Muscle of leg (tissue), 11 donors: Measurements from ENCODE around the gene SMC1B. TPM values are rescaled to one million over a fixed set of nuclear protein-coding genes. Genes with fewer than 3 reads are reported as not detected.

Experiments used
- DNase-seq: peaks from one replicate; pipeline ENCODE4 v3.0.0; 2013
- H3K27ac ChIP-seq: one replicate; pipeline ENCODE4 v1.5.1; 2013; ENCODE audit warnings: mild to moderate bottlenecking, low read length, control low read depth
- H3K27me3 ChIP-seq: one replicate; pipeline ENCODE4 v1.6.1; 2013; ENCODE audit warnings: low read length; ENCODE audit not compliant: control insufficient read depth, insufficient read depth
- H3K36me3 ChIP-seq: one replicate; pipeline ENCODE4 v1.6.1; 2013; ENCODE audit warnings: low read length; ENCODE audit not compliant: control insufficient read depth, insufficient read depth
- H3K4me1 ChIP-seq: one replicate; pipeline ENCODE4 v1.6.1; 2013; ENCODE audit warnings: low read length; ENCODE audit not compliant: control insufficient read depth, insufficient read depth
- H3K4me3 ChIP-seq: one replicate; pipeline ENCODE4 v1.5.1; 2013; ENCODE audit warnings: low read length, control low read depth
- H3K9me3 ChIP-seq: replicated peaks from 2 replicates; pipeline ENCODE4 v1.6.1; 2013; ENCODE audit warnings: low read depth, low read length; ENCODE audit not compliant: control insufficient read depth
- WGBS: methylation state at CpG from one replicate; pipeline ENCODE4 v1.1.5; 2013; ENCODE audit warnings: missing lambda C conversion rate; ENCODE audit not compliant: insufficient coverage; 5-methylcytosine and 5-hydroxymethylcytosine counted together
- polyA plus RNA-seq, 8 donors: library from polyadenylated mRNA; unstranded; fragments of 120-200 nt; gene quantifications; one replicate each; pipeline versions ENCODE4 v1.2.1 to v1.2.3, GENCODE V29; 2013; ENCODE audit warnings: inconsistent platforms in 1 of 8, low replicate concordance in 1 of 8; ENCODE audit not compliant: insufficient read length in 8 of 8, insufficient read depth in 1 of 8
- total RNA-seq: library from RNA; stranded (reverse); fragments of 120-200 nt; gene quantifications from one replicate; pipeline ENCODE4 v1.2.4, GENCODE V29; 2013

Gene SMC1B
- total and polyA plus RNA-seq, 9 donors, result 0.04 to 0.16 (median 0.08) TPM; not detected in 1

DNA sequence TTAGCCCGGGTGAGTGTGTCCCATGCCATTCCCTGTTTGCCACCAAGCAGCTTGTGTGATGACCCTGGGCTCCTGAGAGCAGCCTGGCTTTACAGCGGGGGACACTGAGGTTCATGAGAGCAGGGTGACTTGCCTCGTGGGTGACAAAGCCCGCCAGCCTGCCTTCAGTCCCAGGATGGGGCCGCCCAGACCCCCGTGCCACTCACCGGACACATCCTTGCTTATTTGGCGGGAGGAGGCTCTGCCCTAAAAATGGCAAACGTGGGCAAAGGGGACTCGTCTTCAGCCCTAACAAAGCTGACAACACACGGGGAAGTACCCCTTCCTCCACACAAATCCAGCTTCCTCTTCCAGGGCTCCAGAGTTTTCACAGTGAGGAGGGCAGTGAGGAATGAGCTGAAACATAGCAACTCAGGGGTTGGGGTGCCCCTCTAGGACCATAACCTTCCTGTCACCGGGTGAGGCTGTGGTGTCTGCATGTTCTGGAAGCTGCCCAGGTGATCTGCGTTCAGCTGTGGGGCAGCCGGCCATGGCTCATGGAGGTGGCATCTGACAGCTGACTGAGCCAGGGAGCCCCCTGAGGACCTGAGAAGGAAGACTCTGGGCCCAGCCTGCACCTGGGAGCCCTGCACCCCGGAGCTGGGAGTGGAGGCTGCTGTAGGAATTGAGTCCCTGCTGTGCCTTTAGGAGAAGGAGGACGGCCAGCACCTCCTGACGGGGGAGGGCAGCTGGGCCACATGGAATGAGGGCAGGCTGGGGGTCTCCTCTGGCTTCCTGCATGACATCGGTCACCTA lies 16.8 kb upstream of the SMC1B start:
- H3K4me3 ChIP-seq, result no peak overlapping the region
- peaks cover 1% of the 10 kb centered on the region for H3K4me1 ChIP-seq
- H3K27me3 ChIP-seq, result peaks cover 2% of the 10 kb centered on the region
- DNase-seq, result no peak
- no peaks in the 10 kb centered on the region for H3K36me3 ChIP-seq
- H3K27ac ChIP-seq, result no peak overlapping the region
- WGBS, result 74% methylated on average over 13 of the region's 18 CpGs
- peaks cover 4% of the 10 kb centered on the region for H3K9me3 ChIP-seq

DNA sequence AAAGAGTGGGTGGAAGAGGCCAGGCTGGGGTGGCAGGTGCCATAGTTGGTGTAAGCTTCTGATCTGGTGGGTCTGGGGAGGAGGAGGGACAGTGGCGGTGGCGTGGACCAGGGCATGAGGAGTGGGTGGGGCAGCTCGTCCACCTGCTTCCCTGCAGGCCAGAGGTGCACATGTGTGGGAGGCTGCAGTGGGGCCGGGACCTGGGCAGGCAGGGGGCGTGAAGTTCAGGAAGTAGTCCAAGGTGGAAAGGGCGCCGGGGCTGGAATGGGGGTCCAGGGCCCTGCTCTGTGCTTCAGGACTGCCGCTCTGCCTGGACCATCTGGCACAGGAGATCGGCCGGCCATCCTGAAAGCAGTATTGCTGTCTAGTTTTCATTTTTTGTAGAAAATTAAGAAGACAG lies 16.0 kb upstream of the SMC1B start:
- H3K27me3 ChIP-seq, result peaks cover 2% of the 10 kb centered on the region
- H3K9me3 ChIP-seq, result peaks cover 4% of the 10 kb centered on the region
- no peak for DNase-seq
- no peaks in the 10 kb centered on the region for H3K4me1 ChIP-seq
- H3K4me3 ChIP-seq, result no peak overlapping the region
- no peaks in the 10 kb centered on the region for H3K36me3 ChIP-seq
- 75% methylated on average over 8 of the region's 10 CpGs for WGBS
- no peak overlapping the region for H3K27ac ChIP-seq

DNA sequence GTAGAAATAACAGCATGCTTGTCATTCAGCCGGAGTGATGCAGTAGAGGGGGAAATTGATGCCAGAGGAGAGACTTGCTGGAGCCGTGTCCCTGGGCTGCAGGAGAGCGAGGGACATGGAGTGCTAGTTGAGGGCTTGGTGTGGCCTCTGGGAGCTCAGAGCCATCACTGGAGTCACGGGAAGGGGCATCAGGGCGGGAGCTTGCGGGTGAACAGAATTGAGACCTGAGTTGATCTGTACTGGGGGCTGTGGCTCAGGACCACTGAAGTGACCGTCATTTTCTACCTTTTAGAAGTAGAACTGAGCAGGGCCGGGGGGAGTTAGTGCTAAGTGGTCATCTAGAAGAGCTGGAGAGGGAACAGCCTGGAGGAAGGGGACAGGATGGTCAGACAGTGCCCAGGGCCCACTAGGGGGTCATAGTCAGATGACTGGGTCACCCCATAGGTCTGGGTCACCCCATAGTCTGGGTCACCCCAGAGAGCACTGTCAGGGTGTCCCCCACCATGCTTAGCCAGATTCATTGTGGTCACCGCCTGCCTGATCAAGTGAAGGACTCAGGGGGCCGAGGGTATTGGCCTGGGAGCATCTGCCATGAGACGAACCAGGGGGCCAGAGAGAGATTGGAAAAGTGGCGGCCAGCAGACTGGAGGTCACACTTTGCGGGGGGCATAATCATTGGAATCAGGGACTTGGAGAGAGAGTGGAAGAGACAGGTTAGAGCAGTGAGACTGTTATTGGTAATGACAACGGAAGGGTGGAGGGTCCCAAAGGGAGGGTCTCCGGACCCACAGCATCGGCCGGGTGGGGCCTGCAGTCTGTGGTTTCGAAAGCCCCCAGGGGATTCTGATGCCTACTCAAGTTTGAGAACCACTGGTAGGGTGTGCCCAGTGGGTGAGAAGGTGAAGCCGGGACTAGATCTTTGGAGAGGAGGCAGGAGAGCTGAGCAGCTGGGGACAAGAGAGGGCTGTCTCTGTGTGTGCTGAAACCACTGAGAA lies 15.3 kb upstream of the SMC1B start:
- H3K36me3 ChIP-seq, result no peaks in the 10 kb centered on the region
- H3K27me3 ChIP-seq, result peaks cover 2% of the 10 kb centered on the region
- no peak overlapping the region for H3K27ac ChIP-seq
- no peaks in the 10 kb centered on the region for H3K4me1 ChIP-seq
- H3K4me3 ChIP-seq, result no peak overlapping the region
- WGBS, result 78% methylated on average over 19 of the region's 19 CpGs
- H3K9me3 ChIP-seq, result peaks cover 4% of the 10 kb centered on the region
- DNase-seq, result no peak

DNA sequence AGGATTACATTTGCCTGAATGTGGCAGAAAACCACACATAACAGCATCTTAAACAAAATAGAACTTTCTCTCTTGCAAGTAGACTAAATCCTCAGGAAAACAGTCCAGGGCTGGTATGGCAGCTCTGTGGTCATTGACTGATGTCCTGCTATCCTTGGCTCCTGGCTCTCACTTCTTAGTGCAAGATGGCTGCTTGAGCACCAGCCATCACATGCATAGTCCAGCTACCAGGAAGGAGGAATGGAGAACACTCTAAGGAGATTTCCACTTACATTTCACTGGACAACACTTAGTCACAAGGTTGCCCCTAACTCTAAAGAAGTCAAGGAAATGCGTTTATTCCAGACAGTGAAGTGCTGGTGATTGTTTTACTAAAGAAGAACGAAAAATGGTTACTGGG lies 13.7 kb upstream of the SMC1B start:
- H3K27me3 ChIP-seq, result peaks cover 2% of the 10 kb centered on the region
- no peak overlapping the region for H3K4me3 ChIP-seq
- H3K36me3 ChIP-seq, result no peaks in the 10 kb centered on the region
- no peak for DNase-seq
- peaks cover 4% of the 10 kb centered on the region for H3K9me3 ChIP-seq
- no peaks in the 10 kb centered on the region for H3K4me1 ChIP-seq
- no peak overlapping the region for H3K27ac ChIP-seq
- 71% methylated on average over 1 of the region's 2 CpGs for WGBS

DNA sequence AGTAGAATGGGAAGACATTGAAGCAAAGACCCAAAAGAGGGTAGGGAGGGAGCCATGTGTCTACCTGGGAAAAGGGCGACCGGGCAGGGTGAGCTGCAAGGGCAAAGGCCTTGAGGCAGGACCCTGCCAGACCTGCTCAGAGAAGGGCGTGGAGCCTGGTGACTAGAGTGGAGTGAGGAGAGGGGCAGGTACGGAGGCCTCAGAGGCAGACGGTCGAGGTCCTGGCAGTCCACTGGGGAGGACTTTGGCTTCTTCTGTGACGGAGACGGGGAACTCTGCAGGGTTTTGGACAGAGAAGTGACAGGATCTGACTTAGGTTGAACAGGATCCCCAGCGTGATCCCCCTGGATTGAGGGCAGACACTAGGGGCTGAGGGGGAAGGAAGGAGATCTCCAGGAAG lies 13.0 kb upstream of the SMC1B start:
- Histone ChIP-seq H3K4me3 (no peak overlapping the region), H3K36me3 (no peaks in the 10 kb centered on the region), H3K9me3 (peaks cover 4% of the 10 kb centered on the region), H3K4me1 (no peaks in the 10 kb centered on the region), H3K27ac (no peak overlapping the region), H3K27me3 (peaks cover 2% of the 10 kb centered on the region)
- WGBS, result 91% methylated on average over 9 of the region's 9 CpGs
- DNase-seq, result no peak

DNA sequence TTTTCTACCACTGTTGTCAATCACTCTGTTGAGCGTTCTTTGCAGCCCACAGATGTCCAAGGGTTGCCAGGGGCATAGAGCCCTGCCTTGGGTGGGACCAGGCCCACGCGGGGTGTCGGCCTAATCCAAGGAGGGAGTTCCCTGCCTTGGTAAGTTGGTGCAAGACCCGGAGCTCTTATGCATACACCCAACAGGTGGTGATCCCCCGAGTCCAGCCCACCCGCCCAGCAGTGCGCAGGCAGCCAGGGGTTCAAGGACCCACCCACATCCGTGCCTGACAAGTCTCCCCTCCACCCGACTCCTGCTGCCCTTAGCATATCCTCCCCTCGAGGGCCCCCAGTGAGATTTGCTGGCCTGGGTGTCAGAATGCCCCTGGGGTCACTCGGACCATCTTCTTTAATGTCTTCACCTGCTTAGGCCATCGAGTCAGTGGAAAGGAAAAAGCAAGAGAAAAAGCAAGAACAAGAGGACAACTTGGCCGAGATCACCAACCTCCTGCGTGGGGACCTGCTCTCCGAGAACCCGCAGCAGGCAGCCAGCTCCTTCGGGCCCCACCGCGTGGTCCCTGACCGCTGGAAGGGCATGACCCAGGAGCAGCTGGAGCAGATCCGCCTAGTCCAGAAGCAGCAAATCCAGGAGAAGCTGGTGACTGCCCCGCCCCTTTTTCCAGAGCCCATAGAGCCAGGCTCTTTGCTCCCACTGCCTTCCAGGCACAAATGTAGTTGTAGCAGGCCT lies 12.3 kb upstream of the SMC1B start:
- Histone ChIP-seq H3K4me1 (no peaks in the 10 kb centered on the region), H3K9me3 (peaks cover 4% of the 10 kb centered on the region), H3K27me3 (peaks cover 2% of the 10 kb centered on the region), H3K27ac (no peak overlapping the region), H3K36me3 (no peaks in the 10 kb centered on the region), H3K4me3 (no peak overlapping the region)
- DNase-seq, result no peak
- WGBS, result 93% methylated on average over 21 of the region's 23 CpGs

DNA sequence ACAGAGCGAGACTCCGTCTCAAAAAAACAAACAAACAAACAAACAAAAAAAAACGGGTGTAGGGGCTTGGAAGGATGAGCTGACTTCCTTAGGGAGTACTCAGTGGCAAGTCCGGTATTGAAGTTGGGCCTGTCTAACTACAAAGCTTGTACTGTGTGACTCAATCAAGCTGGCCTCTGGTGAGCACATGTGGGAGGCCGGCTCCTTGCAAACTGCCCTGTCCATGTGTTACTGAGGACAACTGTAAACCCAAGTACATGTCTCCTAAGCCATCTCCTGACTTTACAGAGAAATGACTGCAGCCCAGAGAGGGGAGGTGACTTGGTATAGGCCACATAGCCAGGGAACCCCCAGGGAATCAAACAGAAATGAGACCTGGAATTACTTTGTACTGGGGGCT lies 11.7 kb upstream of the SMC1B start:
- H3K9me3 ChIP-seq, result peaks cover 4% of the 10 kb centered on the region
- H3K36me3 ChIP-seq, result no peaks in the 10 kb centered on the region
- H3K27me3 ChIP-seq, result peaks cover 2% of the 10 kb centered on the region
- no peaks in the 10 kb centered on the region for H3K4me1 ChIP-seq
- DNase-seq, result no peak
- H3K27ac ChIP-seq, result no peak overlapping the region
- H3K4me3 ChIP-seq, result no peak overlapping the region
- WGBS, result 63% methylated on average over 1 of the region's 5 CpGs

DNA sequence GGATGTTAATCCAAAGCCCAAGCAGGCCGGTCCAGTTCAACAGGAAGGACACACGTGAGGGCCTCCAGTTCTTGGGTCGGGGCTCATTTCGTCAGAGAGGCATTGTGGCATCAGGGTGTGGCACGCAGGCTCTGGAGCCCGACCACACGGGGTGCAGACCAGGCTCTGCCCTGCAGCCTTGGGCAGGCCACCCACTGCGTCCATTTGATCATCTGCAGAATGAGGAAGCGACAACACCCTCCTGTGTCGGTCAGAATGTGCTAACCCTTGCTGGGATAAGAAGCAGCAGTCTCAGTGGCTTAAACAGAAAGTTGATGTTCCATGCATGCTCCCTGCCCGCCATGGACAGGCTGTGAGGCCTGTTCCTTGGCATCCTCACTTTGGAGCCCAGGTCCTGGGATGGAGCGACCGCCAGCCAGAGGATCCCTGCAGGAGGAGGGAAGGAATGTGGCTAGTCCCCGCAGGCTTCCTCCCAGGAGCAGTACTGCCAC lies 10.9 kb upstream of the SMC1B start:
- no peak overlapping the region for H3K4me3 ChIP-seq
- no peak for DNase-seq
- H3K9me3 ChIP-seq, result peaks cover 4% of the 10 kb centered on the region
- no peaks in the 10 kb centered on the region for H3K4me1 ChIP-seq
- no peaks in the 10 kb centered on the region for H3K36me3 ChIP-seq
- H3K27me3 ChIP-seq, result peaks cover 2% of the 10 kb centered on the region
- 70% methylated on average over 10 of the region's 14 CpGs for WGBS
- no peak overlapping the region for H3K27ac ChIP-seq

DNA sequence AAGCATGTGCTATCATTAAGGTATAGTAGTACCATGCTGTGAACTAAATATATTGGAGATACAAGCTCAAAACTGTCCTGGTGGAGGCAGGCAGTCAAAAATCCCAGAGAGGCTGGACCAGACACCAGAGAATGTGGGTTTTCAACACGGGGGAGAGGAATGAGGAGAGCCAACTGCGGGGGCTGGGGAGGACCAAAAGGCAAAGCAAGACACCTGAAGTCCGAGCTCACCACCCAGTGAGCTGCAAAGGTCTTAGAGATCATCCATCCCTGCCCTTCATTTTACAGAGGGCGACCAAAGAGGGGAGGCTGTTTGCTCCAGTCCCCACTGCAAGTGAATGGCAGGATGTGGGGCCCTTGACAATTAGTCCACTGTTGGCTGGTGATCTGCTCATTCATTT lies 10.1 kb upstream of the SMC1B start:
- H3K9me3 ChIP-seq, result peaks cover 4% of the 10 kb centered on the region
- WGBS, result 70% methylated on average over 2 of the region's 4 CpGs
- H3K4me3 ChIP-seq, result no peak overlapping the region

More for the DNA sequence above, 10.1 kb upstream of the SMC1B start:
- no peak for DNase-seq
- H3K4me1 ChIP-seq, result no peaks in the 10 kb centered on the region
- H3K27me3 ChIP-seq, result no peaks in the 10 kb centered on the region
- peaks cover 3% of the 10 kb centered on the region for H3K36me3 ChIP-seq
- H3K27ac ChIP-seq, result no peak overlapping the region
